Common myeloid progenitor, CD34-positive (primary cell): ENCODE measurements around the gene GUCY2F. TPM values are rescaled to one million over a fixed set of nuclear protein-coding genes. Genes with fewer than 3 reads are reported as not detected.

Experiments used
- CTCF ChIA-PET: fragments of 350-600 bp; sonication (Branson Sonifier 250); formaldehyde crosslinking; loops from one replicate; lab custom pipeline; 2021; ENCODE audit warnings: antibody characterized with exemption; lab: Charles Lee
- POLR2A ChIA-PET: fragments of 350-600 bp; sonication (Branson Sonifier 250); formaldehyde crosslinking; loops from one replicate; lab custom pipeline; 2021; ENCODE audit warnings: antibody characterized with exemption; lab: Charles Lee
- DNase-seq, 3 donors: peaks; one replicate each; pipeline versions ENCODE4 v3.0.0 to v3.0.0-alpha.2; 2013
- H3K27ac ChIP-seq, 2 experiments: 1 replicate in 1 of 2; 2 replicates in 1 of 2; pipeline ENCODE4 v1.7.0; 2013; ENCODE audit warnings: inconsistent platforms in 2 of 2, low read length in 2 of 2, mild to moderate bottlenecking in 2 of 2, low read depth in 1 of 2, moderate library complexity in 1 of 2; ENCODE audit not compliant: severe bottlenecking in 2 of 2, insufficient read depth in 1 of 2, poor library complexity in 1 of 2
- H3K27me3 ChIP-seq, 5 experiments: replicated peaks in 2 of 5; 1 replicate in 3 of 5; 2 replicates in 2 of 5; pipeline versions ENCODE4 v1.6.1 to v1.7.0; 2013; ENCODE audit warnings: low read length in 4 of 5, mild to moderate bottlenecking in 2 of 5, moderate library complexity in 2 of 5, inconsistent platforms in 1 of 5; ENCODE audit not compliant: insufficient read depth in 5 of 5, control insufficient read depth in 4 of 5
- H3K36me3 ChIP-seq, 4 experiments: 1 replicate in 2 of 4; 2 replicates in 2 of 4; pipeline versions ENCODE4 v1.6.1 to v1.7.0; 2013; ENCODE audit warnings: low read length in 3 of 4, control low read depth in 1 of 4, mild to moderate bottlenecking in 1 of 4; ENCODE audit not compliant: control insufficient read depth in 4 of 4, insufficient read depth in 4 of 4
- H3K4me1 ChIP-seq, 4 experiments: 1 replicate in 3 of 4; 2 replicates in 1 of 4; pipeline versions ENCODE4 v1.6.1 to v1.7.1; 2013; ENCODE audit warnings: low read length in 3 of 4, mild to moderate bottlenecking in 3 of 4, control low read depth in 1 of 4, inconsistent platforms in 1 of 4, moderate library complexity in 1 of 4; ENCODE audit not compliant: control insufficient read depth in 4 of 4, insufficient read depth in 4 of 4; ENCODE audit errors: control extremely low read depth in 1 of 4
- H3K4me3 ChIP-seq, 7 experiments: 1 replicate in 4 of 7; 2 replicates in 3 of 7; pipeline versions ENCODE4 v1.5.1 to v1.7.0; 2013; ENCODE audit warnings: mild to moderate bottlenecking in 7 of 7, low read length in 6 of 7, moderate library complexity in 6 of 7, inconsistent platforms in 2 of 7, low read depth in 2 of 7, control low read depth in 1 of 7; ENCODE audit not compliant: insufficient read depth in 4 of 7, control insufficient read depth in 1 of 7; ENCODE audit errors: extremely low read depth in 1 of 7
- H3K9me3 ChIP-seq, 5 experiments: 1 replicate in 4 of 5; 2 replicates in 1 of 5; pipeline versions ENCODE4 v1.6.1 to v1.7.1; 2013; ENCODE audit warnings: low read length in 4 of 5, mild to moderate bottlenecking in 2 of 5, inconsistent platforms in 1 of 5, low read depth in 1 of 5, moderate library complexity in 1 of 5; ENCODE audit not compliant: control insufficient read depth in 4 of 5, insufficient read depth in 2 of 5; ENCODE audit errors: control extremely low read depth in 1 of 5
- WGBS: methylation state at CpG from one replicate; pipeline ENCODE4 v1.1.5; 2013; ENCODE audit not compliant: insufficient coverage; 5-methylcytosine and 5-hydroxymethylcytosine counted together
- polyA plus RNA-seq: library from polyadenylated mRNA; unstranded; fragments of 120-200 nt; gene quantifications from one replicate; pipeline ENCODE4 v1.2.1, GENCODE V29; 2013

Gene GUCY2F
- polyA plus RNA-seq: not detected

GRCh38 chrX:109481986-109482385 is at the start of gene GUCY2F:
Gene GUCY2F, minus strand, starts transcription at chrX:109482086. Its CDS starts 6,150 bp downstream, at chrX:109475936.
- H3K4me1 ChIP-seq: no peaks in the 10 kb centered on the region
- ChIA-PET CTCF (interaction anchor here (1.0 kb wide), 1 partner anchor 150 kb away, joined by 4 read pairs; no protein-coding TSS in a partner anchor), POLR2A (no interaction called here)
- H3K9me3 ChIP-seq: no peaks in the 10 kb centered on the region
- peaks cover 0 to 10% (median 3%) of the 10 kb centered on the region in 5 experiments for H3K27me3 ChIP-seq
- 64% methylated on average over 3 of the region's 4 CpGs for WGBS
- DNase-seq: no peak
- H3K36me3 ChIP-seq: no peaks in the 10 kb centered on the region
- no peak within 1 kb of the TSS for H3K4me3 ChIP-seq
- H3K27ac ChIP-seq: no peak within 1 kb of the TSS

GRCh38 chrX:109519001-109519400 is 37.1 kb upstream of the GUCY2F start:
- H3K4me1 ChIP-seq: no peaks in the 10 kb centered on the region
- CTCF ChIA-PET: no interaction called here
- POLR2A ChIA-PET: no interaction called here

GRCh38 chrX:109511113-109511512 is 29.2 kb upstream of the GUCY2F start:
- Histone ChIP-seq H3K9me3 (peaks cover 0 to 3% (median 0%) of the 10 kb centered on the region in 5 experiments), H3K4me1 (no peaks in the 10 kb centered on the region), H3K36me3 (no peaks in the 10 kb centered on the region), H3K27ac (no peak overlapping the region), H3K27me3 (peaks cover 0 to 4% (median 0%) of the 10 kb centered on the region in 5 experiments), H3K4me3 (no peak overlapping the region)
- ChIA-PET POLR2A (no interaction called here), CTCF (no interaction called here)
- DNase-seq: no peak
- WGBS: no CpG with 5 or more reads among the region's 1 CpG

More at GRCh38 chrX:109519001-109519400, 37.1 kb upstream of the GUCY2F start:
- WGBS: no CpG with 5 or more reads among the region's 1 CpG
- H3K27ac ChIP-seq: no peak overlapping the region
- no peak for DNase-seq
- no peaks in the 10 kb centered on the region for H3K36me3 ChIP-seq
- H3K27me3 ChIP-seq: peaks cover 0 to 3% (median 0%) of the 10 kb centered on the region in 5 experiments
- no peaks in the 10 kb centered on the region for H3K9me3 ChIP-seq
- no peak overlapping the region for H3K4me3 ChIP-seq

GRCh38 chrX:109508915-109509314 is 27.0 kb upstream of the GUCY2F start:
- H3K4me1 ChIP-seq: no peaks in the 10 kb centered on the region
- no peak for DNase-seq
- no peaks in the 10 kb centered on the region for H3K36me3 ChIP-seq
- H3K27me3 ChIP-seq: peaks cover 0 to 4% (median 0%) of the 10 kb centered on the region in 5 experiments
- peaks cover 0 to 3% (median 0%) of the 10 kb centered on the region in 5 experiments for H3K9me3 ChIP-seq
- POLR2A ChIA-PET: no interaction called here
- no peak overlapping the region for H3K27ac ChIP-seq
- H3K4me3 ChIP-seq: no peak overlapping the region
- CTCF ChIA-PET: no interaction called here

GRCh38 chrX:109501176-109501575 is 19.3 kb upstream of the GUCY2F start:
- DNase-seq: no peak
- ChIA-PET POLR2A (no interaction called here), CTCF (interaction anchor here (0.9 kb wide), 1 partner anchor 134 kb away, joined by 4 read pairs; no protein-coding TSS in a partner anchor)
- H3K27me3 ChIP-seq: peaks cover 0 to 3% (median 0%) of the 10 kb centered on the region in 5 experiments
- no CpG with 5 or more reads among the region's 3 CpGs for WGBS
- H3K36me3 ChIP-seq: no peaks in the 10 kb centered on the region
- no peak overlapping the region for H3K4me3 ChIP-seq
- no peaks in the 10 kb centered on the region for H3K4me1 ChIP-seq
- no peak overlapping the region for H3K27ac ChIP-seq
- H3K9me3 ChIP-seq: no peaks in the 10 kb centered on the region

- DNase-seq: no peak
- H3K4me1 ChIP-seq: no peaks in the 10 kb centered on the region
- ChIA-PET CTCF (no interaction called here), POLR2A (no interaction called here)
- no peaks in the 10 kb centered on the region for H3K9me3 ChIP-seq
- no peaks in the 10 kb centered on the region for H3K36me3 ChIP-seq
- no CpG with 5 or more reads among the region's 1 CpG for WGBS
- no peak overlapping the region for H3K27ac ChIP-seq
- peaks cover 0 to 3% (median 0%) of the 10 kb centered on the region in 5 experiments for H3K27me3 ChIP-seq
- H3K4me3 ChIP-seq: no peak overlapping the region
These were observed 16.5 kb upstream of the GUCY2F start for GRCh38 chrX:109498434-109498833.

GRCh38 chrX:109489174-109489573 is 7.3 kb upstream of the GUCY2F start:
- ChIA-PET POLR2A (no interaction called here), CTCF (interaction anchor here (1.2 to 1.5 kb wide), 2 partner anchors 144 to 146 kb away, joined by 3 to 5 read pairs; no protein-coding TSS in a partner anchor)
- H3K36me3 ChIP-seq: no peaks in the 10 kb centered on the region
- no peak for DNase-seq
- peaks cover 0 to 3% (median 0%) of the 10 kb centered on the region in 5 experiments for H3K27me3 ChIP-seq
- H3K4me3 ChIP-seq: no peak overlapping the region
- H3K4me1 ChIP-seq: no peaks in the 10 kb centered on the region
- H3K27ac ChIP-seq: no peak overlapping the region
- H3K9me3 ChIP-seq: no peaks in the 10 kb centered on the region
- WGBS: 88% methylated on average over 1 of the region's 2 CpGs
